AG10803 (cell line): Measurements from ENCODE around the gene LRIT3.

Experiments
- DNase-seq: peaks from one replicate; pipeline ENCODE4 v3.0.0; 2010; ENCODE audit warnings: low read depth
- H3K4me3 ChIP-seq: 2 replicates; pipeline ENCODE4 v1.5.1; 2011; ENCODE audit warnings: mild to moderate bottlenecking, low read length, control low read depth
- CTCF ChIP-seq: conservative IDR thresholded peaks from 2 replicates; pipeline ENCODE4 v1.5.1; 2011; ENCODE audit warnings: mild to moderate bottlenecking, low read length, control low read depth, inconsistent platforms

Gene LRIT3

GRCh38 chr4:109810552-109811387, 37.1 kb upstream of the LRIT3 start:
- DNase-seq: no peak
- TF ChIP-seq CTCF: no peak
- no peak overlapping the region for H3K4me3 ChIP-seq

GRCh38 chr4:109811707-109812106, 36.2 kb upstream of the LRIT3 start:
- H3K4me3 ChIP-seq: no peak overlapping the region
- DNase-seq: no peak
- TF ChIP-seq CTCF: no peak

GRCh38 chr4:109815151-109816081, 32.5 kb upstream of the LRIT3 start, which contains the start of gene GAR1:
Gene GAR1, plus strand, starts transcription at chr4:109815762. Its CDS starts 403 bp downstream, at chr4:109816165.
- peak within 1 kb of the TSS; percentile 82 for H3K4me3 ChIP-seq
- TF ChIP-seq CTCF: no peak
- peak; percentile 86 for DNase-seq

GRCh38 chr4:109816082-109816442, 31.8 kb upstream of the LRIT3 start:
- no peak for TF ChIP-seq CTCF
- no peak for DNase-seq
- peak overlapping the region; percentile 82 for H3K4me3 ChIP-seq

- peak overlapping the region; percentile 82 for H3K4me3 ChIP-seq
- DNase-seq: no peak
- TF ChIP-seq CTCF: no peak
Measured at GRCh38 chr4:109816894-109817293, 31.0 kb upstream of the LRIT3 start.

GRCh38 chr4:109818268-109818667, 29.6 kb upstream of the LRIT3 start:
- no peak for TF ChIP-seq CTCF
- no peak overlapping the region for H3K4me3 ChIP-seq
- no peak for DNase-seq

- no peak overlapping the region for H3K4me3 ChIP-seq
- TF ChIP-seq CTCF: no peak
- peak; percentile 63 for DNase-seq
Measured at GRCh38 chr4:109820563-109820962, 27.3 kb upstream of the LRIT3 start.
